Measurements from ENCODE around the gene CAMTA1.
A peak's percentile ranks its signal among the peaks of the same experiment; 100 is the strongest.
"Not testable (repeated sequence)": the region's sequence is repeated elsewhere in the genome, so short reads cannot be mapped to it uniquely, and the experiment has no call there.

The CAMTA1 gene

DNA sequence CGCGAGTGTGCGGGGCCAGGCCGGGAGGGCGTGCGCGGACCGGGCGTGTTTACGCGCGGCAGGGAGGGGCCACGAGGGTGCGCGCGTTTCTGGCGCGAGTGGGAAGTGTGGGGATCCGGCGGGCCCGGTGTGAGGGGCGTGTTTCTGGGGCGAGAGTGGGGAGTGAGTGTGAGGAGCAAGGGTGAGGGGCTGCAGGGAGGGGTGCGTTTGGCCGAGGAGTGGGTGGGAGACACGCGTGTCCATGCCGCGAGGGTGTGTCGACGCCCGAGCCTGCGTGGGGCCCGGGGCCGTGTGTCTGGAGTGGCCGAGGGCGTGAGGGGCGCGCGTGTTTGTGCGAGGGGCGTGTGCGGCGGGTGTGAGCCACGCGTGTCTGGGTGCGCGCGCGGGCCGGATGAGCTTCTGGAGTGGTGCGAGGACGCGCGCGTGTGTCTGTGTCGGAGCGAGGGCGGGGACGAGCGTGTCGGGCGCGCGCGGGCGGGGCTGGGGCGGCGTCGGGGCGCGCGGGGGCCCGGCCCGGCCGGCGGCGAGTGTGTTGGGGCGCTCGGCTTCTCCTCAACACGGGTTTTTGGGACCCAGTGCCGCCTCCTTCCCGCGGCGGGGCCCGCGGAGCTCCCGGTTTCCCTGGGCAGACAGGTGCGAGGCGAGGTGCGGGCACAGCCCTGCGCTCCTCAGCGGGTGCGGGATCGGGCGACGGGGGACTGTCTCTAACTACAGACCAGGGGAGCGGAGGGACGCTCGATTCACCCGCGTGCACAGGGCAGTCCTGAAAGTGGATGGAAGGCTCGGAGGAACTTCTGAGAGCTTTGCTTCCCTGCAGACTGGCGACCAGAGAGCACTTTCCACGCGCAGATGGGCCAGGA is 920.0 kb downstream of the CAMTA1 start:
- no peak for DNase-seq

DNA sequence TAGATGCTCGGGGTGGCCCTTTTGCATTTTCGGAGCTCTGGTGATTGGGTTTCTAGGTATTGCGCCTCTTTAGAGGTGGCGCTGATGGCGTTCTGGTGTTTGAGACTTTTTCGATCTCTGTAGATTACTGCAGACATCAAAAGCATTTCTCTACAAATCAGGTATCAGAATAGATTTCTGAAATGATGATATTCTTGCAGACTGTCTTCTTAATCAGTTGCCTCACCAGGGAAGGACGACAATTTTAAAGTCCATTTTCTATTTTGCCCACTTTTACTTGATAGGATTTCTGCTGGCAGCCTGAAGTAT is 920.6 kb downstream of the CAMTA1 start:
- DNase-seq, result no peak

DNA sequence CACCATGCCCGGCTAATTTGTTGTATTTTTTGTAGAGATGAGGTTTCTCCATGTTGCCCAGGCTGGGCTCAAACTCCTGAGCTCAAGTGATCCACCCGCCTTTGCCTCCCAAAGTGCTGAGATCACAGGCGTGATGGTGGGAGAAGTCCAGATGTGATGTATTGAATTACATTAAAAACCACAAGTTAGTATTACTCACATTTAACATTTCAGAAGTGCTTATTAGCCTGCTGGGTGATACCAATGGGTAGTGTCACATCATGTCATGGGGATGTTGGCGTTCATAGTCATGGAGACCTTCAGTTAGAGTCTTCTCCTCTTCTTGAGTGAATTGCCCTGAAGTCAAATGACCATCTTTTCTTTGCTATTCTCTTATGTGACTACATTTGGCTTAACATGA is 922.3 kb downstream of the CAMTA1 start:
- DNase-seq, result no peak

DNA sequence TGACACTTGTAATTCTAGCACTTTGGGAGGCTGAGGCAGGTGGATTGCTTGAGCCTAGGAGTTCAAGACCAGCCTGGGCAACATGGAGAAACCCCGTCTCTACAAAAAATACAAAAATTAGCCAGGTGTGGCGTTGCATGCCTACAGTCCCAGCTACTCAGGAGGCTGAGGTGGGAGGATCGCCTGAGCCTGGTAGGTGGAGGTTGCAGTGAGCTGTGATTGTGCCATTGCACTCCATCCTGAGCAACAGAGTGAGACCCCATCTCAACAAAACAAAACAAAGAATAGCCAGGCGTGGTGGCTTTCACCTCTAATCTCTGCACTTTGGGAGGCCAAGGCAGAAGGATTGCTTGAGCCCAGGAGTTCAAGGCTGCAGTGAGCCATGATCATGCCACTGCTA is 922.8 kb downstream of the CAMTA1 start:
- not testable (repeated sequence) for DNase-seq

DNA sequence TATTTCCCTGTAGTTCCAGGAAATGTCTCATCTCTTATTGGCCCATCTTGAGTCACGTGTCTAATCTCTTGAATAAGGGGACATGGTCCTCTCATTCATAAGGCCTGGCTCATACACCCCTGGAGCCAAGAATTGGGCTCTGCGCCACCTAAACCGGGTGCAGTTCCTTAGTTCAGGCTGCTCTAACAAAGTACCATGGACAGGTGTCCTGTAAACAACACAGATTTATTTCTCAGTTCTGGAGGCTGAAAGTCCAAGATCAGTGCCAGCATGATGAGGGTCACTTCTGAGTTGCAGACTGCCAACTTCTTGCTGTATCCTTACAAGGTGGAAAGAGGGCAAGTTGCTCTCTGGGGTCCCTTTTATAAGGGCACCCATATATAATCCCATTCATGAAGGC is 925.6 kb downstream of the CAMTA1 start:
- no peak for DNase-seq

DNA sequence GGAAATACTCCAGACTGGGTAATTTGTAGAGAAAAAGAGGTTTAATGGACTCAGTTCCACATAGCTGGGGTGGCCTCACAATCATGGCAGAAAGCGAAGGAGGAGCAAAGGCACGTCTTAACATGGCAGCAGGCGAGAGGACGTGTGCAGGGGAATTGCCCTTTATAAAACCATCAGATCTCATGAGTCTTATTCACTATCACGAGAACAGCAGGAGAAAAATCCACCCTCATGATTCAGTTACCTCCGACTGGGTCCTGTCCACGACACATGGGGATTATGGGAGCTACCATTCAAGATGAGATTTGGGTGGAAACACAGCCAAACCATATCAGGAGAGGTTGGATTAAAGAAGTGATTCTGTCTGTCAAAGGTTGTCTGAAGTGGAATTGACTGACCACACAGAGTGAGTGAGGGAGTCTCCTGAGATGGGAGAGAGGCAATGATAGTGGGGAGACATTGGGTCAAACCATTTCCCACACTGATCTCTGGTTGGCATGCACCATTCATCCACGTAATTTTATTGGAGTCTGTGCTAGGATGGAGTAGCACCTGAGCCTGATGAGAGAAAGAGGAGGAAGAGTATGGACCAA is 927.6 kb downstream of the CAMTA1 start:
- DNase-seq, result no peak

DNA sequence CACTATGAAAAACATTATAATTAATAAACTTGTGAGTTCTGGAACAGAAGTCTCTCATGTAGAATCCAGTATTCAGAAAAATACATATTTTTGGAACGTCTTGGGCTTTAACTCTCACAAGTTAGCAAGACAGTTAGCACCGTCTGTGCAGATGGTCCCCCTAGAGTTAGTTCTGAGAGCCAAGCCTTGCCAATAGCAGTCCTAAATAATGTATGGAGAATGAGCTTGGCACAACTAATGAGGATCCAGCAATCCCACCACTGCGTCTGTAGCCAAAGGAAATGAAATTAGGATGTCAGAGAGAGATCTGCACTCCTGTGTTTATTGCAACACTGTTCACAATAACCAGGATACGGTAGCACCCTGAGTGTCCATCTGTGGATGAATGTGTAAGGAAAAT is 931.3 kb downstream of the CAMTA1 start:
- no peak for DNase-seq

DNA sequence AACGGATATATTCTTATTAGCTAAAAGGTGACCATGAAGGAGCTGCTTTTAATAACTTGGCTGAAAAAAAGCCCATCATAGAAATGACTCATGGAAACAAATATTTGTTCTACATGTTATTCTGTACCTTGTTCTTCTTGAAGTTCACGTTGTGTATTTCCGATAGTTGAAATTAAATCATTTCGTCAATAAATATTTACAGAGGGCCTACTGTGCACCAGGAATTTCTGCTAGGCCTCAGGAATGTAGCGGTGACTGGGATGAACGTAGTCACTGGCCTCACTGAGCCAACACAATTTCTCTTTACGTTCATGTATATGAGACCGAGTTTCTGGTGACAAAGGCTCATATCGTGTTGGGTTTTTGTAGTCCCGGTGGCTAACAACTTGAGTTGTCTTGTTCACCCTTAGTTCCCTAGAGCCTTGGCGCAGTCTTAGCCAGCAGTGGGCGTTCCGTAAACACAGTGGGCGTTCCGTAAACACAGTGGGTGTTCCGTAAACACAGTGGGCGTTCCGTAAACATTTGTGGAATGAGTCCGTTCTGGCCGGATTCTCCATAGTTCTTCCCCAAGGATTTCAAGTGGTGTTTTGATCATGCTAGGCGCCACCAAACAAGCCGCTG is 932.6 kb downstream of the CAMTA1 start:
- DNase-seq, result no peak

DNA sequence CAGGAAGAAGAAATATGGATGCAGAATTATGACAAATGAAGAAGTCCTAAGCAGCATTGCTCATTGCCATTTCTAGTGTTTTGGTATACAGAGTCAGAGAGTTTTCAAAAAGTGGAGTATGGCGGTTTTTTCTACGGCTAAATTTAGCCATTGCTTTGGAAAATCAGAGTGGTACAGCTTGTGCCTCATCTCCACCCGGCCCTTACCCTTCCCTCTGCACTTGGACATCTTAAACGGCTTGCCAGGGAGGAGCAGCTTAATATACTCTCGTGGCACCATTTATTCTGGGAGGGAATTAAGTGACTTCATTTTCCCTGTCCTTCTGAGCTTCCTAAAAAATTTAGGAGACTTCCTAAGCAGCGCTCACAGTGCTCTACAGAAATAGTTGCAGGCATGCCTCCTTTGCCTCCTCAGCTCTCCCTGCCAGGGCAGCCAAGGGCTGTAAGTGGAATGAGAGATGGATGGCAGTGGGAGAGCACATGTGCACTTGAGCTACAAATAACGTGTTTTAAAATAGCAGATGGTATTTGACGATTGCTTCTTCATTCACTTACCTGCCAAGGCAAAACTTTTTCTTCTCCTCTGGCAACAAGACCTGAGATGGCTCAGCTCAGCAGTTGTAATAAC is 934.3 kb downstream of the CAMTA1 start:
- DNase-seq, result no peak

DNA sequence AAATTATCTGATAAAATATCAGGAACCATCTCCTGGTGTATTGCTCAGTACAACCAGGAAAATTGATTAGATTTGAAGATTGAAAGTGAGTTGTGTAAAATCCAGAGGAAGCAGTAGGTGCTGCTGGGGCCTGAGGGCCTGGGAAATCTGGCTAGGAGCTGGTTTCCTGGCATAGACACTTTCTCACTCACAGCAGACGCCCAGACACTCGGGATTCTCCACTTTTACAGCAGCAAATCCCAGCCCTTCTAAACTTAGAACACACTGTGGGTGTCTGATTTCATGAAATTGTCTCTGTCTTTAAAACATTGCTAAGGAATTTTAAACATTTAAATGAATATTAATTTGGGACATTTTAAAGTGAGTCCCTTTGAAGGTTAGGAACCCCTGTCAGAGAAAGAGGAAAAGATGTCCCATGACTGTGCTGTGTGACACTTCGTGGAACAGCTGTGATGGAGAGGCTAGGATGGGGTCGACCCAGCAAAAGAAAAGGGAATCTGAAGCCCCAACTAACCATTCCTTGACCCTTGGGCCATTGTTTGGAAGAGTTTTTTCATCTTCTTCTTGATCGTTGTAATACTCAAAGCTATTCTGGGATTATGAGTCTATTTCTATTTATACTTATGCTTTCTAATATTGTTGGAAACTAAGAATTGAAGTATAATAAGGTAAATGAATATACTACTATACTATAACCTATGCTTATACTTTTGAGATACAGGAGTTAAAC is 936.9 kb downstream of the CAMTA1 start:
- DNase-seq, result no peak

DNA sequence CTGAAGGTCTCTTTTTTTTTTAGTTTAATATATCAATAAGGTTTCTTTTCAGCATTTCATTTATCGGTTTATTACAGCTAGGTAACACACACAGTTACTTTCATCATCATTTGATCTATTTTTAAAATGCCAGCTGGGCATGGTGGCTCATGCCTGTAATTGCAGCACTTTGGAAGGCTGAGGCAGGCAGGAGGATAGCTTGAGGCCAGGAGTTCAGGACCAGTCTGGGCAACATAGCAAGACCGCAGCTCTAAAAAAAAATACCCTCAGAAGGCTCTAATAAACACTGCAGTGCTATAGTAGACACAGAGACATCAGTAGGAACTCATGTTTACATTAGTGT is 937.4 kb downstream of the CAMTA1 start:
- DNase-seq, result no peak

DNA sequence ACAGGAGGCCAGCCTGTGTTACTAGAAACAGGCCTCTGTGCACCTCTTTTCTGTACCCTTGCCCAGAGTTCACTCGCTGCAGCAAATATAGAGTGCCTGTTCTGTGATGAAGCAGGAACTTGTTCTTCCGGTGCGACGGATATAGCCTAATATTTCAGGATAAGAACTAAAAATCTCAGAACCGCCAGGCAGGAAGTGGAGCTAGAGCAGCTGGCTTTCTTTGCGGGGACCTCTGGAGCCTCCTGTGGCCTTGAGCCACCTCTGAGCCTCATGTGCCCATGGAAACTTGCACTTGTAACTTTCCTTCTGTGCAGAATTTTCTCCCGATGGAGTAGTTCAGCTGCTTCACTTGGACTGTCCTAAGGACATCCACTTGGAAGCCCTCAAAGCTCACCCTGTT is 941.4 kb downstream of the CAMTA1 start:
- DNase-seq, result peak; percentile 34

DNA sequence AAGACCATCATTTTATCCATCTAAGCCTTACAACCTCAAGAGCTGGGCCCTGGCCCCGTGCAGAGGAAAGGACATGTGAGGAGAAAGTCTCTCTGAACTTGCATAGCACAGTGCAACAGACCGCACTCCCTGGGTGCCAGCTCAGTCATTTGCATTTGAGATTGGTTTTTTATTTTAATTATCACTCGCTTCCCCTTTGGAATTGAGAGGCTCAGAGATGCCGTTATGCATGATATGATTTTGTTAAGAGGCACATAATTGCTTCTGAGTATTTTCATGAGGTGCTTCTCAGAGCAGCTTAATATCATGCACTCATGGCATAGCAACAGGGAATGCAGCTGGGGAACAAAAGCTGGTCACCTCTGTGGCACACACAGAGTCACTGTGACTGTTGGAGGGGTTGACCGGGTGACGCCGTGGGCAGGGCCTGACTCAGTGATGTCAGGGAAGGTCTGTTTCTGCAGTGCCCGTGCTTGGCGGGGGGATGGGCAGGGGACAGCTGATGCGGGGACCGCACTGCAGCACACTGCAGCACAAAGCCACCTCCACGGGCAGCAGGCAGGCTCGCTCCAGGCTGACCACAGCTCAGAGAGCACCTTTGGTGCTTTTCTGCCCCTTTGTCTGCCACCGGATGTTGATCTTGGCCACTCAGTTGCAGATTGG is 942.7 kb downstream of the CAMTA1 start:
- no peak for DNase-seq

DNA sequence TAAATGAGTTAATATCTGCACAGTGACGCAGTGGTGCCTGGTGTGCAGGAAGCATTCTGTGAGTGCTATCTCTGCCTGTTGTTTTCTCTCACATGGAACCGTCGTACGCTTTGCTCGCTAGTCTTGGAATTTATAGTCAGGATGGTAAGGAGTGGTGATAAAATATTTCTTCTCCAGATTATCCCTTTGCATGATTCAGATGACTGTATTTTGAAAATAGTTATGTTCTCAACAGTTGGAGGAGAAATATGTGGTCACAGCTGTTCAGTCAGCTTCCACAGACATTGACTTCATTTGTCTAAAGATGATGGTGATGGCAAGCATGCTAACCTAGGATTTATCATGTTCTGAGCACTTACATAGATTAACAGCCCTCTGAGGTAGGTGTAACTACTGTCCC is 944.5 kb downstream of the CAMTA1 start:
- DNase-seq, result no peak

DNA sequence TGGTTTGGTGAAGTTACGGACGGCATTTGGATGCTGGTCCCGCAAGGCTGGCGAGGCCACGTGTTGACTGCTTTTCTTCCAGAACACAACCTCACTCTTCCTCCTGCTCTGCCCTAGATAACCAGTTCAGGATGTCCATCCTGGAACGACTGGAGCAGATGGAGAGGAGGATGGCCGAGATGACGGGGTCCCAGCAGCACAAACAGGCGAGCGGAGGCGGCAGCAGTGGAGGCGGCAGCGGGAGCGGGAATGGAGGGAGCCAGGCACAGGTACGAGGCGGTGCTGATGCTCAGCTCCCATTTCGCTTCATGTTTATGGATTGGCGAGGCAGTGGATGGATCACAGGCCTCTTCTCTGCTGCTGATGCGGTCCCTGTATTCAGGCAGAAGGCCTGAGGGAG is 947.1 kb downstream of the CAMTA1 start:
- no peak for DNase-seq

DNA sequence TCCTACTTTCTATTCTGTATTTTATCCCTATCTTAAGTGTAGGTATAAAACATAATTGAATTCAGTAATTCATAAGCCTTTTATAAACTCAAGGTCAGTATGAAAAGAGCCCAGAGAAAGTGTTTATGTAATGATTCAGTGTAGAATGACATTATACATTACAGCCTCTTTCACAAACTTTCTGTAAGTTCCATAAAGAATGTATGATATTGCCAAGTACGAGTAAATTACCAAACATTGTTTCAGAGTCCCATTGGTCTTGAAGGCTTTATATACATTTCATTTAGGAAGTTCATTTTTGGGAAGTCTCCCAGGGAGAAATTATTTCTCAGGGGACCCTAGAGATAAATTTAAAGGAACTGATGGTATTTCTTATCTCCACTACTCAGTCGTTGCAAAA is 948.0 kb downstream of the CAMTA1 start:
- no peak for DNase-seq

DNA sequence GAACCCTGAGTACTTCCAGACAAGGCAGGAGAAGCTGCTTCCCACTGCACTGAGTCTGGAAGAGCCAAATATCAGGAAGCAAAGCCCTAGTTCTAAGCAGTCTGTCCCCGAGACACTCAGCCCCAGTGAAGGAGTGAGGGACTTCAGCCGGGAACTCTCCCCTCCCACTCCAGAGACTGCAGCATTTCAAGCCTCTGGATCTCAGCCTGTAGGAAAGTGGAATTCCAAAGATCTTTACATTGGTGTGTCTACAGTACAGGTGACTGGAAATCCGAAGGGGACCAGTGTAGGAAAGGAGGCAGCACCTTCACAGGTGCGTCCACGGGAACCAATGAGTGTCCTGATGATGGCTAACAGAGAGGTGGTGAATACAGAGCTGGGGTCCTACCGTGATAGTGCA is 952.8 kb downstream of the CAMTA1 start:
- no peak for DNase-seq

DNA sequence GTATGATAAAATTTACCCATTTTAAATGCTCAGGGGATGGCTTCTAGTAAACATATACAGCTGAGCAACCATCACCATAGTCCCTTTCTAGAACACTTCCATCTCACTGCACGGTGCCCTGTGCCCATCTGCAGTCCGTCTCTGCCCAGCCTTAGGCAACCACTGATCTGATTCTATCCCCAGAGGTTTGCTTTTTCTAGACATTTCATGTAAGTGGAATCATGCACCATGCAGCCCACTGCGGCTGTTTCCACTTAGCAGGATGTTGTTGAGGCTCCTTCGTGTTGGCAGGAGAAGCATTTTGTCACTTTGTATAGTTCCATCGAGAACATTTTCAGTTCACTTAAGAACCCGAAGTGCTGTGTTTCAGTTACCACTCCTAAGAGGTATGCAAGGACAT is 958.1 kb downstream of the CAMTA1 start:
- DNase-seq, result no peak

DNA sequence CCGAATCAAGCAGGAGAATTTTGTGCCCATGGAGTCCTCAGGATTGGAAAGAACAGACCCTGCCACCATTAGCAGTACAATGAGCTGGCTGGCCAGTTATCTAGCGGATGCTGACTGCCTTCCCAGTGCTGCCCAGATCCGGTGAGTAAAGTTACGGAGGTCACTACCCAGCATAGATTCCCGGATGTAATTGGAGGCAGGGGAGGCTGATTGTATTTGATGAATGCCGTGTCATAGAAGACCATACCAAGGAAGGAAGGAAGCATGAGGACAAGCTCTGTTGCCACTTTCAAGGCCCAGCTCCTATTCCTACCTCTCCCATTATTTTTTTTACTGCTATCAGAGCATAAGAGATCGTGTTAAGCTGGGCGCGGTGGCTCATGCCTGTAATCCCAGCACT is 959.6 kb downstream of the CAMTA1 start:
- DNase-seq, result no peak

DNA sequence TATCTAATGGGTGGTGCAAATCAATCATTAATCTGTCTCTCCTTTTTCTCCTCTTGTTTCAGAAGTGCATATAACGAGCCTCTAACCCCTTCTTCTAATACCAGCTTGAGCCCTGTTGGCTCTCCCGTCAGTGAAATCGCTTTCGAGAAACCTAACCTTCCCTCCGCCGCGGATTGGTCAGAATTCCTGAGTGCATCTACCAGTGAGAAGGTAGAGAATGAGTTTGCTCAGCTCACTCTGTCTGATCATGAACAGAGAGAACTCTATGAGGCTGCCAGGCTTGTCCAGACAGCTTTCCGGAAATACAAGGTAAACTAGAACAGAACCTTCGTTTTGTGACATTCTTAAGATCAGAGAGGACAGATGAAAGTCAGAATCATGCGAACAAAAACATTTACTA is 960.5 kb downstream of the CAMTA1 start:
- DNase-seq, result no peak

DNA sequence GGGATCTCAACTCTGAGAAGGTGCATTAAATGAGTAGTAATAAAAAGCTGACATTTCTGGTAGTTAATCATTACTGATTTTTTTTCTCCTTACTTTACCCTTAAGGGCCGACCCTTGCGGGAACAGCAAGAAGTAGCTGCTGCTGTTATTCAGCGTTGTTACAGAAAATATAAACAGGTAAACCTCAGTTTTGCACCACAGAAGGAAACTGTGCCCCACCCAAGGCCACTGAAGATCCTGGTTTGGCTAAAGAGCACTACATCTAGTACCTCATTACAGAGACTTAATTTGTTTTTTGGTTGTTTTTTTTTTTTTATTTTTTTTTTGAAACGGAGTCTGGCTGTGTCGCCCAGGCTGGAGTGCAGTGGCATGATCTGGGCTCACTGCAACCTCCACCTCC is 962.4 kb downstream of the CAMTA1 start:
- no peak for DNase-seq

DNA sequence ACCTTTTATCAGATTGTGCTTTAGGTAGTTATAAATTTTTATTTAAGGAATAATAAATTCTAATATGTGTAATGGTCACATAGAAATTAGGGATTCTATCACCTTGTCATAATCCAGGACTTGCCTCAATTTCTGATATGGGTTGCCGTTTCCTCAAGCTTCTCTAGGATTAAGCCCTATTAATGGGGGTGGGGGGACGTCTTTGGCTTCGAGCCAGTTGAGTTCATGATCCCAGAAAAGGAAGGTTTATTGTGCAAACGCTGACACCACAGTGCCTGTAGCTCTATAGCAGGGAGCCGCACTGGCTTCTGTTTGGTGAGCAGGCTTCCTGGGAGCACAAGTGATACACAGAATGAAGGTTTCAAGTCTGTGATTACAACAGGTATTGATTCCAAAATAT is 963.9 kb downstream of the CAMTA1 start:
- DNase-seq, result no peak

DNA sequence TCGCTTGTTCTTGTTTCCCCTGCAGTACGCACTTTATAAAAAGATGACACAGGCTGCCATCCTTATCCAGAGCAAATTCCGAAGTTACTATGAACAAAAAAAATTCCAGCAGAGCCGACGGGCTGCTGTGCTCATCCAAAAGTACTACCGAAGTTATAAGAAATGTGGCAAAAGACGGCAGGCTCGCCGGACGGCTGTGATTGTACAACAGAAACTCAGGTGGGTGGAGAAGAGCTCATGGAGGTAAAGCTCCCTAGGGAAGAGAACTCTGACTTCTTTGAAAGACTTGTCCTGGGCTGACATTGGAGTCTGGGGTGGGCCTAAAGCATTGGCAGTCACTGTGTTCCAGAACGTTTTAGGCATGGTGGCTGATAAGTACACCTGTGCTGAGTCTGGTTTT is 965.9 kb downstream of the CAMTA1 start:
- no peak for DNase-seq

Measured in MV-4-11 (cell line).